Esophagus squamous epithelium (tissue), 5 donors: ENCODE results near the gene ACAP2. TPM values are rescaled to one million over a fixed set of nuclear protein-coding genes. Genes with fewer than 3 reads are reported as not detected.

Experiments used
- DNase-seq: peaks from one replicate; lab custom pipeline; 2025; lab: John Stamatoyannopoulos, UW
- H3K27ac ChIP-seq, 4 donors: fragments of 200-600 bp; sonication (generic); one replicate each; pipeline ENCODE4 v1.5.1; 2016 to 2019; ENCODE audit warnings: mild to moderate bottlenecking in 1 of 4
- H3K27me3 ChIP-seq, 4 donors: fragments of 200-600 bp; sonication (generic); 1 replicate in 3 of 4; 2 replicates in 1 of 4; pipeline versions ENCODE4 v1.5.1 to v1.6.0; 2017 to 2021; ENCODE audit warnings: antibody characterized with exemption in 1 of 4
- H3K36me3 ChIP-seq, 3 donors: fragments of 200-600 bp; sonication (generic); one replicate each; pipeline ENCODE4 v1.5.1; 2016 to 2019
- H3K4me1 ChIP-seq, 3 donors: fragments of 200-600 bp; sonication (generic); one replicate each; pipeline ENCODE4 v1.5.1; 2017 to 2019
- H3K4me3 ChIP-seq, 4 donors: fragments of 200-600 bp; sonication (generic); 1 replicate in 3 of 4; 2 replicates in 1 of 4; pipeline ENCODE4 v1.5.1; 2016 to 2019; ENCODE audit warnings: mild to moderate bottlenecking in 2 of 4, moderate library complexity in 1 of 4
- H3K9me3 ChIP-seq, 3 donors: fragments of 200-600 bp; sonication (generic); one replicate each; pipeline ENCODE4 v1.5.1; 2016 to 2019
- POLR2A ChIP-seq, 4 donors: fragments of 450-650 bp; IDR thresholded peaks; one replicate each; pipeline ENCODE4 v1.6.1; 2017; ENCODE audit warnings: antibody characterized with exemption in 4 of 4, mild to moderate bottlenecking in 4 of 4, moderate library complexity in 3 of 4
- WGBS, 2 donors: methylation state at CpG; one replicate each; pipeline ENCODE4 v1.1.5; 2018; 5-methylcytosine and 5-hydroxymethylcytosine counted together
- intact Hi-C: fragments of 100-400 bp; cut with DNase I; formaldehyde crosslinking; loops from one replicate; pipeline ENCODE4 v1.15.0; 2022
- total RNA-seq, 4 donors: library from RNA; depleted of rRNA; stranded (reverse); fragments of >200 nt; gene quantifications; one replicate each; pipeline ENCODE4 v1.1.0, GENCODE V29; 2016
- TF ChIP-seq, protein P1 (sequence below), 6 experiments: fragments of 450-650 bp in 4 of 6; fragments of 200-600 bp in 2 of 6; sonication (generic) in 2 of 6; IDR thresholded peaks; one replicate each; pipeline ENCODE4 v1.5.1; 2016 to 2019; ENCODE audit warnings: antibody characterized with exemption in 6 of 6, mild to moderate bottlenecking in 4 of 6, moderate library complexity in 4 of 6
- donor health status: DM: yes; HTN: yes; CAD: no.

ACAP2 gene
- total RNA-seq, 4 donors from 2014 or later, result 46.7 to 71.5 (median 50.8) TPM

DNA sequence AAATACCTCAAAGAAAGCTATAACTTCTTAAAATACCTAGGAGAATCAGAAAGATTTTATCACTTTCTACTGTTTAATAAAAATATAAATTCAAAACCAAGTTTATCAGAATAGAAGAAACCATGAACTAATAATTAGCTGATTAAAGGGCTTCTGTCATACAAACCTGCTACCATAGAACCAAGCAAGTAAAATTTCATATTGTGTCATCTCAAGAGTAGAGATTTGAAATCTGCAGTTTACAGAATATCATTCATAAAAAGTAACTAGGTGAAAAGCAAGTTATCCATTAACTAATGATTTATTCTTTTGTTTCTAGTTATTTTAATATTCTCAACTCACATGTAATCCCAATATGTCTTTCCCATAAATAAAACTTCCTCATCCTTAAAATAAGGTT lies 135.1 kb downstream of the ACAP2 start:
- peaks cover 0 to 59% (median 0%) of the 10 kb centered on the region in 3 donors for H3K36me3 ChIP-seq
- no peaks in the 10 kb centered on the region for H3K27me3 ChIP-seq
- no peak for DNase-seq
- H3K4me3 ChIP-seq, result no peak overlapping the region
- TF ChIP-seq, protein P1, sequence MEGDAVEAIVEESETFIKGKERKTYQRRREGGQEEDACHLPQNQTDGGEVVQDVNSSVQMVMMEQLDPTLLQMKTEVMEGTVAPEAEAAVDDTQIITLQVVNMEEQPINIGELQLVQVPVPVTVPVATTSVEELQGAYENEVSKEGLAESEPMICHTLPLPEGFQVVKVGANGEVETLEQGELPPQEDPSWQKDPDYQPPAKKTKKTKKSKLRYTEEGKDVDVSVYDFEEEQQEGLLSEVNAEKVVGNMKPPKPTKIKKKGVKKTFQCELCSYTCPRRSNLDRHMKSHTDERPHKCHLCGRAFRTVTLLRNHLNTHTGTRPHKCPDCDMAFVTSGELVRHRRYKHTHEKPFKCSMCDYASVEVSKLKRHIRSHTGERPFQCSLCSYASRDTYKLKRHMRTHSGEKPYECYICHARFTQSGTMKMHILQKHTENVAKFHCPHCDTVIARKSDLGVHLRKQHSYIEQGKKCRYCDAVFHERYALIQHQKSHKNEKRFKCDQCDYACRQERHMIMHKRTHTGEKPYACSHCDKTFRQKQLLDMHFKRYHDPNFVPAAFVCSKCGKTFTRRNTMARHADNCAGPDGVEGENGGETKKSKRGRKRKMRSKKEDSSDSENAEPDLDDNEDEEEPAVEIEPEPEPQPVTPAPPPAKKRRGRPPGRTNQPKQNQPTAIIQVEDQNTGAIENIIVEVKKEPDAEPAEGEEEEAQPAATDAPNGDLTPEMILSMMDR (IDR thresholded peaks at IDR 0.05), result no peak
- no peak for TF ChIP-seq POLR2A (IDR thresholded peaks at IDR 0.05)
- no peaks in the 10 kb centered on the region for H3K9me3 ChIP-seq
- H3K27ac ChIP-seq, result no peak overlapping the region
- intact Hi-C loops, result no loop called here
- peaks cover 0 to 3% (median 0%) of the 10 kb centered on the region in 3 donors for H3K4me1 ChIP-seq

DNA sequence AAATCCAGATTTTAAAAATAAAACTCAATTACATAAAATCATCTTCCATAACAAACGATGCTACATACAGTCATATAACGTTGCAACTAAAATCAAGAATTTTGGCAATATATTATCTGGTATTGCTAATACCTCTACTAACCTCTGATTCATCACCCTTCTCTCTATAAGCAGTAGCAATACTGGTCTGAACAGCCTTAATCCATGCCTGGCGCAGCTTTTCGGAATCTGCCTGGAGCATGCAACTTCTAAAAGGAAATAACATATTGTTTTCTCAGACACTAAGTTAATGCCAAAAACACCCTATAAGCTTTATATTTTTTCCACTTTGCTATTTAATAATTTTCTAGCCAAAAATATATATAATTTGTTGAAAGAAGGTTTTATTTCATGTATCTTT lies 136.5 kb downstream of the ACAP2 start:
- 43 to 63% methylated on average over 4 of the region's 4 CpGs for WGBS, 2 donors
- Histone ChIP-seq H3K27ac (no peak overlapping the region), H3K9me3 (no peaks in the 10 kb centered on the region), H3K27me3 (no peaks in the 10 kb centered on the region), H3K4me3 (no peak overlapping the region), H3K4me1 (peaks cover 0 to 3% (median 0%) of the 10 kb centered on the region in 3 donors), H3K36me3 (peaks cover 0 to 62% (median 0%) of the 10 kb centered on the region in 3 donors)
- no peak for DNase-seq
- TF ChIP-seq, protein P1 (IDR thresholded peaks at IDR 0.05), result no peak
- TF ChIP-seq POLR2A (IDR thresholded peaks at IDR 0.05), result no peak
- intact Hi-C loops, result no loop called here

DNA sequence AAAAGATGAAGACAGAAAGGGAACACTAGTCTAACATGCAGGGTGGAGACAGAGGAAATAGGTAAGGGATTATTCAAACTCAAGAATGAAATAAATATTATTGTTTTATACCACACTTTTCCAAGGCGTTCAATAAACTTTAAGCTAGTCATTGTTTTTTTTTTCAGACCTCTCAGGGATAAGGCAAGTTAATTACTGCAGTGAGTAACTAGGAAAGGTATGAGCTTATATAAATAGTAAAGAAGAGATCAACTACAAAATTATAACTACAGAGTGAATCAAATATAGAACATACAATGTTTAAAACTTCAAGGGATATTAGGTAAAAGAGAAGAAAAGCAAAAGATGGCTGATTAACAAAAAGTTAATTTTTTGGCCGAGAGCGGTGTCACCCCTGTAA lies 140.4 kb downstream of the ACAP2 start:
- peaks cover 0 to 91% (median 5%) of the 10 kb centered on the region in 3 donors for H3K36me3 ChIP-seq
- WGBS, 2 donors, result 81 to 88% methylated on average over 3 of the region's 3 CpGs
- no peak for TF ChIP-seq POLR2A (IDR thresholded peaks at IDR 0.05)
- TF ChIP-seq, protein P1 (IDR thresholded peaks at IDR 0.05), result no peak

DNA sequence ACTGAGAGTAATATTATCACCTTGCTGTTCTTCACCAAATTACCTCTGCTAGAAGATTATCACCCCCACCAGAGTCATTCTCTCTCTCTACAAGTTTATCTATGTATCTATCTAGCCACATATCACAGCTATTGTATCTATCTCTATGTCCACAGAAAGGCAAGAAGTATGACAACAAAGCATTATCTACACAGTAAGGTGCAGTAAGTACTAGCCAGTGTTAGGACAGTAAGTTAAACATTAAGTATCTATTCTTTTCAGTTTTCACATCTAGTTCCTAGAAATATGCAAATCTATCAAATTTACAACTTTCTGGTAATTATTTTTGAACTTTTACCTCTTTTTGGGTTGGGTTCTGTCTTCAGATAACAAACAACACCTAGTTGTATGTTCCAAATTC lies 145.4 kb downstream of the ACAP2 start:
- Histone ChIP-seq H3K4me1 (no peaks in the 10 kb centered on the region), H3K36me3 (peaks cover 5 to 93% (median 10%) of the 10 kb centered on the region in 3 donors), H3K9me3 (no peaks in the 10 kb centered on the region), H3K27me3 (no peaks in the 10 kb centered on the region), H3K27ac (no peak overlapping the region), H3K4me3 (no peak overlapping the region)
- intact Hi-C loops, result no loop called here
- DNase-seq, result no peak
- no peak for TF ChIP-seq POLR2A (IDR thresholded peaks at IDR 0.05)
- TF ChIP-seq, protein P1 (IDR thresholded peaks at IDR 0.05), result no peak

More for the DNA sequence above, 140.4 kb downstream of the ACAP2 start:
- Histone ChIP-seq H3K9me3 (no peaks in the 10 kb centered on the region), H3K4me3 (no peak overlapping the region), H3K4me1 (peaks cover 0 to 3% (median 0%) of the 10 kb centered on the region in 3 donors), H3K27ac (no peak overlapping the region), H3K27me3 (no peaks in the 10 kb centered on the region)
- no peak for DNase-seq
- intact Hi-C loops, result no loop called here

DNA sequence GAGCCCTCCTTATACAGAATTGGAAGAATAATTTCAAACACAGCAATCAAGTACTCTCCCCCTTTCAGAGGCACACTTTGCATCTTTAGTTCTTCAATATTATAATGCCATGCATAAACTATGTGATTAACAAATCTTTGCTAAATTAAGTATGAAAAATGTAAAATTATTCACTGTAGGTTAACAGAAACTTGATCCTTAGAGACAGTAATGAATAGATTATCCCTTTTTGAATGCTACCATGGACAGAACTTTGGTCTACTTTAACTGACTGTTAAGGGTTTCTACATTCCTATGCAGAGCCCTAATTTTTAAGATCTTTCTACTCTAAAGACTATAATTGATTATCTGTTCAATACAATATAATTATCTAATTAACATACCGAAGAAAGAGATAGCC lies 146.2 kb downstream of the ACAP2 start:
- Histone ChIP-seq H3K9me3 (no peaks in the 10 kb centered on the region), H3K27me3 (no peaks in the 10 kb centered on the region), H3K4me3 (no peak overlapping the region), H3K27ac (no peak overlapping the region), H3K36me3 (peaks cover 5 to 93% (median 10%) of the 10 kb centered on the region in 3 donors), H3K4me1 (no peaks in the 10 kb centered on the region)
- WGBS, 2 donors, result 92 to 93% methylated on average over 1 of the region's 1 CpG
- intact Hi-C loops, result no loop called here
- no peak for DNase-seq
- TF ChIP-seq, protein P1 (IDR thresholded peaks at IDR 0.05), result no peak
- TF ChIP-seq POLR2A (IDR thresholded peaks at IDR 0.05), result no peak
